HCT116 (cell line): Measurements from ENCODE around the gene OR2B2. TPM values are rescaled to one million over a fixed set of nuclear protein-coding genes. Genes with fewer than 3 reads are reported as not detected.

Experiments
- ATAC-seq: fragments of 200-7000 bp; cut with Tn5 transposase; 2 replicates; pipeline ENCODE4 v1.9.1; 2020; ENCODE audit warnings: mild to moderate bottlenecking, moderate library complexity
- BruUV-seq: library from RNA; stranded (reverse); fragments of 400-500 nt; replicated peaks from 2 replicates; lab custom pipeline; 2021; lab: Mats Ljungman, UMichigan
- CTCF ChIA-PET: fragments of 300-600 bp; sonication (Branson Sonifier 250); formaldehyde crosslinking; loops from one replicate; lab custom pipeline; 2021; ENCODE audit warnings: antibody characterized with exemption; lab: Charles Lee
- POLR2A ChIA-PET: fragments of 300-600, 350-600 bp; sonication (Branson Sonifier 250); formaldehyde crosslinking; loops from one replicate; lab custom pipeline; 2021; ENCODE audit warnings: antibody characterized with exemption; lab: Charles Lee
- RAD21 ChIA-PET, 2 experiments: fragments of 300-600 bp; sonication (Branson Sonifier 250); formaldehyde crosslinking; loops; one replicate each; lab custom pipeline; 2023; ENCODE audit warnings: low total read pairs in 2 of 2; ENCODE audit not compliant: uncharacterized antibody in 2 of 2, unreplicated experiment in 2 of 2, low non-redundant PET in 1 of 2; lab: Charles Lee
- DNase-seq: peaks from one replicate; pipeline ENCODE4 v3.0.0-alpha.2; 2010; ENCODE audit warnings: low read depth, low spot score
- H2AFZ ChIP-seq: fragments of 200-600 bp; shearing (Covaris generic), sonication (generic); 2 replicates; pipeline ENCODE4 v1.6.1; 2017; ENCODE audit warnings: low read depth, mixed run types, mixed read lengths, antibody characterized with exemption, low read length; ENCODE audit not compliant: poor library complexity, severe bottlenecking
- H3K27ac ChIP-seq: 2 replicates; pipeline ENCODE4 v1.5.1; 2012; ENCODE audit warnings: low read depth, low read length
- H3K27me3 ChIP-seq: fragments of 200-600 bp; sonication (generic); 2 replicates; pipeline ENCODE4 v1.6.1; 2016; ENCODE audit warnings: mixed run types, low read length, mixed read lengths; ENCODE audit not compliant: insufficient read depth
- H3K36me3 ChIP-seq, 2 experiments: fragments of 200-500 bp in 1 of 2; fragments of 200-600 bp in 1 of 2; sonication (Bioruptor generic) in 1 of 2; sonication (generic) in 1 of 2; 2 replicates each; pipeline versions ENCODE4 v1.5.1 to v1.6.1; 2014 to 2016; ENCODE audit warnings: low read length in 2 of 2, inconsistent platforms in 1 of 2, mixed read lengths in 1 of 2, mixed run types in 1 of 2; ENCODE audit not compliant: insufficient read depth in 2 of 2, control insufficient read depth in 1 of 2
- H3K4me1 ChIP-seq, 2 experiments: fragments of 200-600 bp in 1 of 2; sonication (generic) in 1 of 2; 2 replicates each; pipeline versions ENCODE4 v1.5.1 to v1.6.1; 2012 to 2017; ENCODE audit warnings: low read length in 2 of 2, inconsistent platforms in 1 of 2, mild to moderate bottlenecking in 1 of 2, mixed read lengths in 1 of 2, mixed run types in 1 of 2, moderate library complexity in 1 of 2; ENCODE audit not compliant: insufficient read depth in 2 of 2, control insufficient read depth in 1 of 2
- H3K4me2 ChIP-seq: fragments of 200-600 bp; sonication (generic); 2 replicates; pipeline ENCODE4 v1.6.1; 2017; ENCODE audit warnings: mixed run types, low read length, mixed read lengths
- H3K4me3 ChIP-seq, 2 experiments: fragments of 200-600 bp in 1 of 2; sonication (generic) in 1 of 2; replicated peaks in 1 of 2; 2 replicates each; pipeline ENCODE4 v1.5.1; 2011 to 2016; ENCODE audit warnings: low read length in 2 of 2, control low read depth in 1 of 2, low read depth in 1 of 2, mild to moderate bottlenecking in 1 of 2, mixed read lengths in 1 of 2, mixed run types in 1 of 2
- H3K79me2 ChIP-seq: fragments of 200-600 bp; sonication (generic); 2 replicates; pipeline ENCODE4 v1.6.1; 2017; ENCODE audit warnings: mild to moderate bottlenecking, mixed run types, low read length, moderate library complexity, mixed read lengths; ENCODE audit not compliant: insufficient read depth
- H3K9ac ChIP-seq: fragments of 200-600 bp; sonication (generic); 2 replicates; pipeline ENCODE4 v1.6.1; 2016; ENCODE audit warnings: low read length, mixed read lengths
- H3K9me2 ChIP-seq: fragments of 200-600 bp; sonication (generic), shearing (Covaris generic); 2 replicates; pipeline ENCODE4 v1.6.1; 2017; ENCODE audit warnings: mixed run types, mild to moderate bottlenecking, moderate library complexity; ENCODE audit not compliant: insufficient read depth
- H3K9me3 ChIP-seq, 2 experiments: fragments of 200-500 bp in 1 of 2; fragments of 200-600 bp in 1 of 2; sonication (Bioruptor generic) in 1 of 2; sonication (generic) in 1 of 2; 2 replicates each; pipeline ENCODE4 v1.6.1; 2014 to 2017; ENCODE audit warnings: low read length in 2 of 2, mixed read lengths in 2 of 2, inconsistent platforms in 1 of 2, low read depth in 1 of 2, mild to moderate bottlenecking in 1 of 2, mixed run types in 1 of 2, moderate library complexity in 1 of 2; ENCODE audit not compliant: control insufficient read depth in 1 of 2, insufficient read depth in 1 of 2
- H4K20me1 ChIP-seq: fragments of 200-600 bp; sonication (generic), shearing (Covaris generic); 2 replicates; pipeline ENCODE4 v1.6.1; 2017; ENCODE audit warnings: mixed run types, mild to moderate bottlenecking, moderate library complexity; ENCODE audit not compliant: insufficient read depth
- CEBPB ChIP-seq: IDR thresholded peaks from 2 replicates; pipeline ENCODE4 v1.6.1; 2012; ENCODE audit warnings: low read depth
- EGR1 ChIP-seq: IDR thresholded peaks from 2 replicates; pipeline ENCODE4 v1.6.1; 2012; ENCODE audit warnings: low read depth
- ELF1 ChIP-seq: IDR thresholded peaks from 2 replicates; pipeline ENCODE4 v1.6.1; 2012; ENCODE audit warnings: low read depth, borderline replicate concordance
- EZH2 ChIP-seq: fragments of 200-600 bp; sonication (generic); IDR thresholded peaks from 2 replicates; pipeline ENCODE4 v1.6.1; 2017; ENCODE audit warnings: antibody characterized with exemption, mixed run types
- EZH2phosphoT487 ChIP-seq: fragments of 200-600 bp; IDR thresholded peaks from 2 replicates; pipeline ENCODE4 v1.6.1; 2018; ENCODE audit warnings: antibody characterized with exemption, borderline replicate concordance
- FOSL1 ChIP-seq: IDR thresholded peaks from 2 replicates; pipeline ENCODE4 v1.6.1; 2012; ENCODE audit warnings: low read depth
- JUND ChIP-seq: IDR thresholded peaks from 2 replicates; pipeline ENCODE4 v1.6.1; 2012
- RAD21 ChIP-seq: IDR thresholded peaks from 2 replicates; pipeline ENCODE4 v1.6.1; 2012; ENCODE audit warnings: low read depth, mild to moderate bottlenecking
- SIN3A ChIP-seq: IDR thresholded peaks from 2 replicates; pipeline ENCODE4 v1.6.1; 2012; ENCODE audit warnings: low read depth
- SP1 ChIP-seq: IDR thresholded peaks from 2 replicates; pipeline ENCODE4 v1.6.1; 2012; ENCODE audit warnings: low read depth
- SRF ChIP-seq: IDR thresholded peaks from 2 replicates; pipeline ENCODE4 v1.6.1; 2012; ENCODE audit warnings: low read depth
- YY1 ChIP-seq: IDR thresholded peaks from 2 replicates; pipeline ENCODE4 v1.6.1; 2011; ENCODE audit warnings: low read length, low read depth, moderate library complexity, mild to moderate bottlenecking; ENCODE audit not compliant: insufficient replicate concordance; ENCODE audit errors: extremely low read depth
- ZFX ChIP-seq: fragments of 450-650 bp; IDR thresholded peaks from 2 replicates; pipeline ENCODE4 v1.6.1; 2017
- intact Hi-C: fragments of 100-400 bp; cut with micrococcal nuclease; formaldehyde crosslinking; loops from 2 replicates; pipeline ENCODE4 v1.10.0; 2022
- total RNA-seq: library from RNA; stranded (reverse); gene quantifications from one replicate; pipeline ENCODE4 v1.2.1, GENCODE V29; 2021; ENCODE audit not compliant: unreplicated experiment
- TF ChIP-seq, protein P1 (sequence below), 3 experiments: fragments of 200-600 bp in 1 of 3; sonication (generic) in 1 of 3; IDR thresholded peaks in 2 of 3; conservative IDR thresholded peaks in 1 of 3; 2 replicates each; pipeline ENCODE4 v1.5.1; 2012 to 2017; ENCODE audit warnings: low read depth in 2 of 3, low read length in 2 of 3, antibody characterized with exemption in 1 of 3, borderline replicate concordance in 1 of 3, control low read depth in 1 of 3, mild to moderate bottlenecking in 1 of 3, mixed read lengths in 1 of 3, mixed run types in 1 of 3, moderate library complexity in 1 of 3; ENCODE audit not compliant: insufficient read depth in 1 of 3
- TF ChIP-seq, protein P2 (sequence below): IDR thresholded peaks from 2 replicates; pipeline ENCODE4 v1.6.1; 2012
- TF ChIP-seq, protein P3 (sequence below): IDR thresholded peaks from 2 replicates; pipeline ENCODE4 v1.6.1; 2012; ENCODE audit warnings: low read depth

OR2B2 gene
- total RNA-seq, 1 experiment from 2014 or later = not detected

DNA sequence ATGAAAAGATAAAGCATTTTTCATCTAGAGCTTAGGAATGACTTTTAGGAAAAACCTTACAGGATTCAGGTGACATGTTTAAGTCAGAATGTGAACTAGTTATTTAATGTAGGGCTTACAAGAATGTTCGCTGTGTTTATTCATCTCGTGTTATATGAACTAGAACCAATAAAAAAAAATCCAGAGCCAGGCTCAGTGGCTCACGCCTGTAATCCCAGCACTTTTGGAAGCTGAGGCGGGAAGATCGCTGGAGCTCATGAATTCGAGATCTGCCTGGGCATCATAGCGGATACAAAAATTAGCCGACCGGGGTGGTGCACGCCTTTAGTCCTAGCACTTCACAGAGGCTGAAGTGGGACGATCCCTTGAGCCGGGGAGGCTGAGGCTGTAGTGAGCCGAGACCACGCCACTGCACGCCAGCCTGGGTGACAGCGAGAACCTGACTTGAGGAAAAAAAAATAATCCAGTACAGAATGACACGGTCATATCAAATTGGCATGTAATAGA is 46.3 kb downstream of the OR2B2 start:
- no peaks in the 10 kb centered on the region for H3K79me2 ChIP-seq
- no peaks in the 10 kb centered on the region for H3K36me3 ChIP-seq
- no peaks in the 10 kb centered on the region for H3K27me3 ChIP-seq
- H3K27ac ChIP-seq = no peak overlapping the region
- RAD21 ChIA-PET = no interaction called here
- H2AFZ ChIP-seq = no peak overlapping the region
- ATAC-seq (no peak), DNase-seq (no peak)
- peaks cover 4% of the 10 kb centered on the region; the same call in 1 of the 2 replicates for H3K9me2 ChIP-seq
- H3K9me3 ChIP-seq = no peaks in the 10 kb centered on the region
- no peaks in the 10 kb centered on the region for H4K20me1 ChIP-seq
- no peak overlapping the region for H3K9ac ChIP-seq
- peaks cover 2 to 9% of the 10 kb centered on the region in 2 experiments; a peak in 2 of 4 replicates for H3K4me1 ChIP-seq
- BruUV-seq = no TSS peak
- H3K4me2 ChIP-seq = no peak overlapping the region
- TF ChIP-seq ZFX (no peak), ELF1 (no peak), EGR1 (no peak), EZH2phosphoT487 (no peak), JUND (no peak), FOSL1 (no peak), SRF (no peak), YY1 (no peak), SP1 (no peak), CEBPB (no peak), SIN3A (no peak), RAD21 (no peak), EZH2 (no peak)
- TF ChIP-seq, protein P1, sequence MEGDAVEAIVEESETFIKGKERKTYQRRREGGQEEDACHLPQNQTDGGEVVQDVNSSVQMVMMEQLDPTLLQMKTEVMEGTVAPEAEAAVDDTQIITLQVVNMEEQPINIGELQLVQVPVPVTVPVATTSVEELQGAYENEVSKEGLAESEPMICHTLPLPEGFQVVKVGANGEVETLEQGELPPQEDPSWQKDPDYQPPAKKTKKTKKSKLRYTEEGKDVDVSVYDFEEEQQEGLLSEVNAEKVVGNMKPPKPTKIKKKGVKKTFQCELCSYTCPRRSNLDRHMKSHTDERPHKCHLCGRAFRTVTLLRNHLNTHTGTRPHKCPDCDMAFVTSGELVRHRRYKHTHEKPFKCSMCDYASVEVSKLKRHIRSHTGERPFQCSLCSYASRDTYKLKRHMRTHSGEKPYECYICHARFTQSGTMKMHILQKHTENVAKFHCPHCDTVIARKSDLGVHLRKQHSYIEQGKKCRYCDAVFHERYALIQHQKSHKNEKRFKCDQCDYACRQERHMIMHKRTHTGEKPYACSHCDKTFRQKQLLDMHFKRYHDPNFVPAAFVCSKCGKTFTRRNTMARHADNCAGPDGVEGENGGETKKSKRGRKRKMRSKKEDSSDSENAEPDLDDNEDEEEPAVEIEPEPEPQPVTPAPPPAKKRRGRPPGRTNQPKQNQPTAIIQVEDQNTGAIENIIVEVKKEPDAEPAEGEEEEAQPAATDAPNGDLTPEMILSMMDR (IDR thresholded peaks at IDR 0.05 in 2 of 3, conservative IDR thresholded peaks at IDR 0.05 in 1 of 3; ENCODE audit: borderline replicate concordance in 1 of 3, insufficient read depth in 1 of 3, low read depth in 2 of 3, low read length in 2 of 3) = no peak
- TF ChIP-seq, protein P2, sequence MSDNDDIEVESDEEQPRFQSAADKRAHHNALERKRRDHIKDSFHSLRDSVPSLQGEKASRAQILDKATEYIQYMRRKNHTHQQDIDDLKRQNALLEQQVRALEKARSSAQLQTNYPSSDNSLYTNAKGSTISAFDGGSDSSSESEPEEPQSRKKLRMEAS = no peak
- TF ChIP-seq, protein P3, sequence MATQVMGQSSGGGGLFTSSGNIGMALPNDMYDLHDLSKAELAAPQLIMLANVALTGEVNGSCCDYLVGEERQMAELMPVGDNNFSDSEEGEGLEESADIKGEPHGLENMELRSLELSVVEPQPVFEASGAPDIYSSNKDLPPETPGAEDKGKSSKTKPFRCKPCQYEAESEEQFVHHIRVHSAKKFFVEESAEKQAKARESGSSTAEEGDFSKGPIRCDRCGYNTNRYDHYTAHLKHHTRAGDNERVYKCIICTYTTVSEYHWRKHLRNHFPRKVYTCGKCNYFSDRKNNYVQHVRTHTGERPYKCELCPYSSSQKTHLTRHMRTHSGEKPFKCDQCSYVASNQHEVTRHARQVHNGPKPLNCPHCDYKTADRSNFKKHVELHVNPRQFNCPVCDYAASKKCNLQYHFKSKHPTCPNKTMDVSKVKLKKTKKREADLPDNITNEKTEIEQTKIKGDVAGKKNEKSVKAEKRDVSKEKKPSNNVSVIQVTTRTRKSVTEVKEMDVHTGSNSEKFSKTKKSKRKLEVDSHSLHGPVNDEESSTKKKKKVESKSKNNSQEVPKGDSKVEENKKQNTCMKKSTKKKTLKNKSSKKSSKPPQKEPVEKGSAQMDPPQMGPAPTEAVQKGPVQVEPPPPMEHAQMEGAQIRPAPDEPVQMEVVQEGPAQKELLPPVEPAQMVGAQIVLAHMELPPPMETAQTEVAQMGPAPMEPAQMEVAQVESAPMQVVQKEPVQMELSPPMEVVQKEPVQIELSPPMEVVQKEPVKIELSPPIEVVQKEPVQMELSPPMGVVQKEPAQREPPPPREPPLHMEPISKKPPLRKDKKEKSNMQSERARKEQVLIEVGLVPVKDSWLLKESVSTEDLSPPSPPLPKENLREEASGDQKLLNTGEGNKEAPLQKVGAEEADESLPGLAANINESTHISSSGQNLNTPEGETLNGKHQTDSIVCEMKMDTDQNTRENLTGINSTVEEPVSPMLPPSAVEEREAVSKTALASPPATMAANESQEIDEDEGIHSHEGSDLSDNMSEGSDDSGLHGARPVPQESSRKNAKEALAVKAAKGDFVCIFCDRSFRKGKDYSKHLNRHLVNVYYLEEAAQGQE = no peak
- TF ChIP-seq, all 23 proteins: peak for 0
- intact Hi-C loops = no loop called here
- ChIA-PET CTCF (no interaction called here), POLR2A (interaction anchor here (1.4 to 4.7 kb wide), 2 partner anchors 23 to 28 kb away, joined by 3 to 27 read pairs; a partner anchor contains a TSS)
- no peak overlapping the region for H3K4me3 ChIP-seq
